ENCODE data around the gene SORCS2. TPM values are rescaled to one million over a fixed set of nuclear protein-coding genes. Genes with fewer than 3 reads are reported as not detected.

Gene SORCS2
- total RNA-seq, 1 experiment from 2014 or later: not detected

DNA sequence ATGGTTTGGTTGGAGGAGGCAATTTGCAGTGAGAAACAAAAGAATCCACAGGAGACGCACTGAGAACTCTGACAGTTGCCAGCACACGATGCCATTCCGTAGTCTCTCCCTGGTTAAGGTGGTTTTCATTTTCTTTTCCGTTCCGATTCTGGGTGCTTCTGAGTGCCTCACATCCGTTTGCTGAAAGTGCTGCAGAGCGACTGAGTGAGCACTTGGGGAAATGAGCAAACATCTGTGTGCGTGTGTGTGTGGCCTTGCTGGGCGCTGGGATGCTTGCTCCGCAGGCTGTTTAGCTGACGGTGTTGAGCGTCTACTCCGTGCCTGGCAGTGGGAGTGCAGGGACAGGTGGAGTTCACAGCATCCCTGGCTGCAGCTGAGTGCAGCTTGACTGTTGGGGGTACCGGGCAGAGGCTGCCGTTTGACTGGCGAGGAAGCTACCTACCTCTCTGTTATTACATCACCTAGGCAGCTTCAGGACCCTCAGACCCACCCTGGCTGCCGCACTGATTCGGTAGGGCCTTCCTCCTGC lies 49.3 kb downstream of the SORCS2 start:
- DNase-seq (ENCODE audit: unreplicated experiment): no peak
- no peaks in the 10 kb centered on the region for H3K4me1 Mint-ChIP-seq (ENCODE audit: insufficient read depth, unreplicated experiment)
- H3K4me3 Mint-ChIP-seq (ENCODE audit: unreplicated experiment): no peak overlapping the region
- H3K27me3 Mint-ChIP-seq (ENCODE audit: insufficient read depth, unreplicated experiment): peaks cover 13% of the 10 kb centered on the region
- H3K9me3 Mint-ChIP-seq (ENCODE audit: unreplicated experiment): peaks cover 5% of the 10 kb centered on the region
- ChIA-PET POLR2A (no interaction called here), CTCF (interaction anchor here (0.8 kb wide), 1 partner anchor 221 kb away, joined by 6 read pairs; no protein-coding TSS in a partner anchor)
- intact Hi-C loops (cut with micrococcal nuclease): no loop called here
- TF ChIP-seq, protein P1, sequence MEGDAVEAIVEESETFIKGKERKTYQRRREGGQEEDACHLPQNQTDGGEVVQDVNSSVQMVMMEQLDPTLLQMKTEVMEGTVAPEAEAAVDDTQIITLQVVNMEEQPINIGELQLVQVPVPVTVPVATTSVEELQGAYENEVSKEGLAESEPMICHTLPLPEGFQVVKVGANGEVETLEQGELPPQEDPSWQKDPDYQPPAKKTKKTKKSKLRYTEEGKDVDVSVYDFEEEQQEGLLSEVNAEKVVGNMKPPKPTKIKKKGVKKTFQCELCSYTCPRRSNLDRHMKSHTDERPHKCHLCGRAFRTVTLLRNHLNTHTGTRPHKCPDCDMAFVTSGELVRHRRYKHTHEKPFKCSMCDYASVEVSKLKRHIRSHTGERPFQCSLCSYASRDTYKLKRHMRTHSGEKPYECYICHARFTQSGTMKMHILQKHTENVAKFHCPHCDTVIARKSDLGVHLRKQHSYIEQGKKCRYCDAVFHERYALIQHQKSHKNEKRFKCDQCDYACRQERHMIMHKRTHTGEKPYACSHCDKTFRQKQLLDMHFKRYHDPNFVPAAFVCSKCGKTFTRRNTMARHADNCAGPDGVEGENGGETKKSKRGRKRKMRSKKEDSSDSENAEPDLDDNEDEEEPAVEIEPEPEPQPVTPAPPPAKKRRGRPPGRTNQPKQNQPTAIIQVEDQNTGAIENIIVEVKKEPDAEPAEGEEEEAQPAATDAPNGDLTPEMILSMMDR (IDR thresholded peaks at IDR 0.05; ENCODE audit: unreplicated experiment): no peak
- H3K27ac Mint-ChIP-seq (ENCODE audit: low read depth, unreplicated experiment): no peak overlapping the region
- no TSS peak for BruUV-seq (replicated peaks)
- H3K36me3 Mint-ChIP-seq (ENCODE audit: insufficient read depth, unreplicated experiment): no peaks in the 10 kb centered on the region

DNA sequence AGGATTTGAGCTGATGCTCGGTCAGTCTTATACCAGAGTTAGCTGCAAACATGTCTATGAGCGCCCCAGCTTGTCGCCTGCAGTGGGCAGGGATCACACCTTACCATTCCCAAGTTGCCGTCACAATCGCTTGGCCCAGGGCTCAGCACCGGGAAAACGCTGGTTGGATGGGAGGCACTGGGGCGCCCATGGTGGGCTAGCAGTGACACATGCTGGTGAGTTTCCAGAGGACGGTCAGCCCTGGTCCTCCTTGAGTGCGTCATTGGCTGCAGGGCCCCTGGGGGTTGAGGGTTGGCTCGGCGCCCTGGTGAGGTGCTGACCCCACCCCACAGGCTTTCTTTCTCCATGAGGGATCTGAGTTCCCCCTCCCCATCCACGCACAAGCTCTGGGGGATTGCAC lies 50.4 kb downstream of the SORCS2 start:
- no TSS peak for BruUV-seq (replicated peaks)

DNA sequence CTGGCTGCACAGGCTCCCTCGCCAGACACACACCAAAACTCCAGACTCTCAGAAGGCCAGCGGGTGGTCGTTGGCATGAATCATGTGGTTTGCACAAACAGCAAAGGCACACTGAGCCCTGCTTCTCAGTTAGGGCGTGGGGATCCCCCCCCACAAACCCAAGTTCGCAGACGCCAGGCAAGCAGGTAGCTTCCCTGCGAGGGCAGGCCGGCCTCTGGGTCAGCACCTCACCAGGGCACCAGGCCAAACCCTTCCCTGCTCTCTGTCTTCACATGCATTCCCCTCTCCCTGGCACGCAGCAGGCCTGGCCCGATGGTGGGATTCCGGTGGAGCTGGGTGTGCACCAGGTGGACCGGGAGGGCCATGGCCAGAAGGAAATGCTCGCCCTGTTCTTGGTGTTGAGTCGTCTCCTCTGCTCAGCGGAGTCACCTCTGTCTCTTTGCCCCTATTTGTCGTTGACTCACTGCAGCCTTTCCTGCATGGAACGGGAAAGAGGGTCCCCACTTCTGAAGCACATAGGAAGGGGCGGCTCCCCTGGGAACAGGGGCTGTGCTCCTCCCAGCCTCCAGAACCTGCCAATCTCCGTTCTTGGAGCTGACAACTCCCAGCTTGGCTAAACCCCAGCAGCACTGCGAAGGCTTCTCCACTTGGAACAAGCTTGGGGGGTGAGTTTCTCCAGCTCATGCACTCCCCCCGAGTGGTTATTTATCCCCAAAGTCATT lies 51.4 kb downstream of the SORCS2 start:
- DNase-seq (ENCODE audit: unreplicated experiment): no peak
- Mint-ChIP-seq H3K36me3 (ENCODE audit: insufficient read depth, unreplicated experiment) (no peaks in the 10 kb centered on the region), H3K4me1 (ENCODE audit: insufficient read depth, unreplicated experiment) (no peaks in the 10 kb centered on the region), H3K4me3 (ENCODE audit: unreplicated experiment) (no peak overlapping the region), H3K27me3 (ENCODE audit: insufficient read depth, unreplicated experiment) (peaks cover 13% of the 10 kb centered on the region), H3K9me3 (ENCODE audit: unreplicated experiment) (peaks cover under 1% of the 10 kb centered on the region), H3K27ac (ENCODE audit: low read depth, unreplicated experiment) (no peak overlapping the region)
- intact Hi-C loops (cut with micrococcal nuclease): no loop called here
- ChIA-PET POLR2A (no interaction called here), CTCF (no interaction called here)
- no TSS peak for BruUV-seq (replicated peaks)
- TF ChIP-seq, protein P1 (IDR thresholded peaks at IDR 0.05; ENCODE audit: unreplicated experiment): no peak

More for the DNA sequence above, 50.4 kb downstream of the SORCS2 start:
- Mint-ChIP-seq H3K27ac (ENCODE audit: low read depth, unreplicated experiment) (no peak overlapping the region), H3K9me3 (ENCODE audit: unreplicated experiment) (peaks cover 5% of the 10 kb centered on the region), H3K27me3 (ENCODE audit: insufficient read depth, unreplicated experiment) (peaks cover 13% of the 10 kb centered on the region), H3K4me1 (ENCODE audit: insufficient read depth, unreplicated experiment) (no peaks in the 10 kb centered on the region), H3K4me3 (ENCODE audit: unreplicated experiment) (no peak overlapping the region), H3K36me3 (ENCODE audit: insufficient read depth, unreplicated experiment) (no peaks in the 10 kb centered on the region)
- CTCF ChIA-PET: interaction anchor here (0.5 kb wide), 1 partner anchor 744 kb away, joined by 3 read pairs; no protein-coding TSS in a partner anchor
- no peak for DNase-seq (ENCODE audit: unreplicated experiment)
- TF ChIP-seq, protein P1 (IDR thresholded peaks at IDR 0.05; ENCODE audit: unreplicated experiment): no peak
- intact Hi-C loops (cut with micrococcal nuclease): no loop called here
- POLR2A ChIA-PET: no interaction called here

DNA sequence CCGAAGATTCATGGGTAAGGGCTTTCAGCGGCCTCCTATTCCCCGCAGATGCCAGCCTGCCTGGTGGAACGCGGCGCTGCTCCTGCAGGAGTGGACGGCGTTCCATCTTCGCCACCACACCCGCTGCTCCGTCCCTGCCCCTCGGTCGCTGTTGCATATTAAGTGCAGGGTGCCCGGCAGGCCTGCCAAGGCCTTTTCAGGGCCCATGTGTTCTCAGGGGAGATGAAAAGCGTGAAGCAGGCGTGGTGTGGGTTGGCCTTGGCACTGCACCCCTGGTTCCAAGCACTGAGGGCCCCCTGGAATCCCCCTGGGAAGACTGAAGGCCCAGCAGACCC lies 52.0 kb downstream of the SORCS2 start:
- peaks cover 13% of the 10 kb centered on the region for H3K27me3 Mint-ChIP-seq (ENCODE audit: insufficient read depth, unreplicated experiment)

More for the DNA sequence above, 52.0 kb downstream of the SORCS2 start:
- no peak overlapping the region for H3K27ac Mint-ChIP-seq (ENCODE audit: low read depth, unreplicated experiment)
- POLR2A ChIA-PET: no interaction called here
- no TSS peak for BruUV-seq (replicated peaks)
- CTCF ChIA-PET: no interaction called here
- no peaks in the 10 kb centered on the region for H3K36me3 Mint-ChIP-seq (ENCODE audit: insufficient read depth, unreplicated experiment)
- TF ChIP-seq, protein P1 (IDR thresholded peaks at IDR 0.05; ENCODE audit: unreplicated experiment): no peak
- H3K4me3 Mint-ChIP-seq (ENCODE audit: unreplicated experiment): no peak overlapping the region
- no peaks in the 10 kb centered on the region for H3K9me3 Mint-ChIP-seq (ENCODE audit: unreplicated experiment)
- DNase-seq (ENCODE audit: unreplicated experiment): no peak
- H3K4me1 Mint-ChIP-seq (ENCODE audit: insufficient read depth, unreplicated experiment): no peaks in the 10 kb centered on the region
- intact Hi-C loops (cut with micrococcal nuclease): no loop called here

All from MCF 10A (cell line).